ENCODE results near the gene EFNA2. TPM values are rescaled to one million over a fixed set of nuclear protein-coding genes. Genes with fewer than 3 reads are reported as not detected.

The EFNA2 gene
- total RNA-seq, 1 donor from 2014 or later: 17.6 TPM

- Mint-ChIP-seq H3K36me3 (peaks cover 9% of the 10 kb centered on the region), H3K9me3 (no peaks in the 10 kb centered on the region), H3K27ac (peak overlapping the region; percentile 53), H3K4me1 (ENCODE audit: unreplicated experiment) (peaks cover 21% of the 10 kb centered on the region), H3K4me3 (peak overlapping the region; percentile 89), H3K27me3 (no peaks in the 10 kb centered on the region)
- no peak for TF ChIP-seq CTCF (conservative IDR thresholded peaks at IDR 0.05)
- no peak for DNase-seq (ENCODE audit: extremely low spot score, unreplicated experiment)
These were observed 9.0 kb upstream of the EFNA2 start for GRCh38 chr19:1276628-1277022.

- peak overlapping the region; percentile 53 for H3K27ac Mint-ChIP-seq
- peak overlapping the region; percentile 89 for H3K4me3 Mint-ChIP-seq
- H3K27me3 Mint-ChIP-seq: no peaks in the 10 kb centered on the region
- no peak for TF ChIP-seq CTCF (conservative IDR thresholded peaks at IDR 0.05)
- H3K9me3 Mint-ChIP-seq: no peaks in the 10 kb centered on the region
- H3K36me3 Mint-ChIP-seq: peaks cover 9% of the 10 kb centered on the region
- no peak for DNase-seq (ENCODE audit: extremely low spot score, unreplicated experiment)
- peaks cover 21% of the 10 kb centered on the region for H3K4me1 Mint-ChIP-seq (ENCODE audit: unreplicated experiment)
These were observed 8.6 kb upstream of the EFNA2 start for GRCh38 chr19:1277061-1277460.

GRCh38 chr19:1278074-1278473 is 7.6 kb upstream of the EFNA2 start:
- H3K36me3 Mint-ChIP-seq: peaks cover 5% of the 10 kb centered on the region
- H3K4me1 Mint-ChIP-seq (ENCODE audit: unreplicated experiment): peaks cover 16% of the 10 kb centered on the region
- TF ChIP-seq CTCF (conservative IDR thresholded peaks at IDR 0.05): no peak
- no peaks in the 10 kb centered on the region for H3K27me3 Mint-ChIP-seq
- H3K27ac Mint-ChIP-seq: peak overlapping the region; percentile 53
- DNase-seq (ENCODE audit: extremely low spot score, unreplicated experiment): no peak
- no peaks in the 10 kb centered on the region for H3K9me3 Mint-ChIP-seq
- peak overlapping the region; percentile 28 for H3K4me3 Mint-ChIP-seq

- no peak for TF ChIP-seq CTCF (conservative IDR thresholded peaks at IDR 0.05)
- no peaks in the 10 kb centered on the region for H3K27me3 Mint-ChIP-seq
- H3K4me3 Mint-ChIP-seq: peak overlapping the region; percentile 82
- DNase-seq (ENCODE audit: extremely low spot score, unreplicated experiment): no peak
- H3K27ac Mint-ChIP-seq: peak overlapping the region; percentile 85
- no peaks in the 10 kb centered on the region for H3K9me3 Mint-ChIP-seq
- no peaks in the 10 kb centered on the region for H3K36me3 Mint-ChIP-seq
- peaks cover 10% of the 10 kb centered on the region for H3K4me1 Mint-ChIP-seq (ENCODE audit: unreplicated experiment)
These were observed 6.7 kb upstream of the EFNA2 start for GRCh38 chr19:1278713-1279660.

GRCh38 chr19:1279782-1280341 is 5.8 kb upstream of the EFNA2 start:
- Mint-ChIP-seq H3K27me3 (peaks cover 6% of the 10 kb centered on the region), H3K9me3 (no peaks in the 10 kb centered on the region), H3K36me3 (no peaks in the 10 kb centered on the region), H3K4me3 (peak overlapping the region; percentile 82), H3K4me1 (ENCODE audit: unreplicated experiment) (peaks cover 17% of the 10 kb centered on the region), H3K27ac (peak overlapping the region; percentile 85)
- peak; percentile 91 for DNase-seq (ENCODE audit: extremely low spot score, unreplicated experiment)
- peak; percentile 96 for TF ChIP-seq CTCF (conservative IDR thresholded peaks at IDR 0.05)
